OCI-LY1 (cell line): Measurements from ENCODE around the gene RBPMS2.

Experiments
- H2AFZ ChIP-seq: fragments of 200-600 bp; sonication (generic), shearing (Covaris generic); 2 replicates; pipeline ENCODE4 v1.6.0; 2014; ENCODE audit warnings: antibody characterized with exemption, mild to moderate bottlenecking, low read length
- H3F3A ChIP-seq: fragments of 200-600 bp; sonication (generic), shearing (Covaris generic); 2 replicates; pipeline ENCODE4 v1.6.0; 2014; ENCODE audit warnings: mild to moderate bottlenecking, antibody characterized with exemption, low read length, moderate library complexity; ENCODE audit not compliant: insufficient read depth
- H3K27ac ChIP-seq: fragments of 200-600 bp; sonication (generic); 2 replicates; pipeline ENCODE4 v1.5.1; 2014; ENCODE audit warnings: low read length, mixed run types, mild to moderate bottlenecking, low read depth; ENCODE audit not compliant: poor library complexity, severe bottlenecking
- H3K27me3 ChIP-seq: fragments of 200-600 bp; sonication (generic); 2 replicates; pipeline ENCODE4 v1.6.0; 2014; ENCODE audit warnings: antibody characterized with exemption, mild to moderate bottlenecking, low read length, moderate library complexity; ENCODE audit not compliant: insufficient read depth
- H3K36me3 ChIP-seq: fragments of 200-600 bp; sonication (generic); 2 replicates; pipeline ENCODE4 v1.6.1; 2014; ENCODE audit warnings: mild to moderate bottlenecking, antibody characterized with exemption, low read length, moderate library complexity, mixed read lengths; ENCODE audit not compliant: insufficient read depth
- H3K4me1 ChIP-seq: fragments of 200-600 bp; sonication (generic); 2 replicates; pipeline ENCODE4 v1.5.1; 2014; ENCODE audit warnings: mild to moderate bottlenecking, low read length, moderate library complexity; ENCODE audit not compliant: insufficient read depth, severe bottlenecking
- H3K4me2 ChIP-seq: fragments of 200-600 bp; sonication (generic), shearing (Covaris generic); 2 replicates; pipeline ENCODE4 v1.6.1; 2014; ENCODE audit warnings: low read length
- H3K4me3 ChIP-seq: fragments of 200-600 bp; sonication (generic); 2 replicates; pipeline ENCODE4 v1.5.1; 2014; ENCODE audit warnings: low read length, low read depth, mild to moderate bottlenecking, mixed read lengths; ENCODE audit not compliant: poor library complexity, severe bottlenecking
- H3K79me2 ChIP-seq: fragments of 200-600 bp; shearing (Covaris generic); 2 replicates; pipeline ENCODE4 v1.6.1; 2016; ENCODE audit warnings: mixed run types, low read length, mixed read lengths; ENCODE audit not compliant: insufficient read depth
- H3K9ac ChIP-seq: fragments of 200-600 bp; sonication (generic), shearing (Covaris generic); 2 replicates; pipeline ENCODE4 v1.6.1; 2014; ENCODE audit warnings: mild to moderate bottlenecking, low read length, mixed read lengths
- H3K9me2 ChIP-seq: fragments of 200-600 bp; sonication (generic), shearing (Covaris generic); 2 replicates; pipeline ENCODE4 v1.6.1; 2014; ENCODE audit warnings: low read depth, mild to moderate bottlenecking, low read length, mixed read lengths
- H3K9me3 ChIP-seq: fragments of 200-600 bp; shearing (Covaris generic); 2 replicates; pipeline ENCODE4 v1.6.1; 2014; ENCODE audit warnings: low read length, mixed read lengths
- H4K20me1 ChIP-seq: fragments of 200-600 bp; sonication (generic), shearing (Covaris generic); 2 replicates; pipeline ENCODE4 v1.6.0; 2016; ENCODE audit warnings: mild to moderate bottlenecking, low read length; ENCODE audit not compliant: insufficient read depth
- EZH2 ChIP-seq: fragments of 200-600 bp; sonication (generic), shearing (Covaris generic); IDR thresholded peaks from 2 replicates; pipeline ENCODE4 v1.8.0; 2017; ENCODE audit warnings: borderline replicate concordance, mixed run types, mild to moderate bottlenecking, antibody characterized with exemption, low read length, moderate library complexity, mixed read lengths
- TF ChIP-seq, protein P1 (sequence below): fragments of 200-600 bp; sonication (generic), shearing (Covaris generic); IDR thresholded peaks from 2 replicates; pipeline ENCODE4 v1.5.1; 2017; ENCODE audit warnings: mild to moderate bottlenecking, antibody characterized with exemption, low read length, moderate library complexity, mixed read lengths

RBPMS2 gene

GRCh38 chr15:64713592-64713991, 61.8 kb downstream of the RBPMS2 start:
- H3K9me2 ChIP-seq: no peaks in the 10 kb centered on the region
- H4K20me1 ChIP-seq: no peaks in the 10 kb centered on the region
- H3F3A ChIP-seq: no peaks in the 10 kb centered on the region
- no peak overlapping the region for H3K9ac ChIP-seq
- TF ChIP-seq EZH2: no peak
- TF ChIP-seq, protein P1, sequence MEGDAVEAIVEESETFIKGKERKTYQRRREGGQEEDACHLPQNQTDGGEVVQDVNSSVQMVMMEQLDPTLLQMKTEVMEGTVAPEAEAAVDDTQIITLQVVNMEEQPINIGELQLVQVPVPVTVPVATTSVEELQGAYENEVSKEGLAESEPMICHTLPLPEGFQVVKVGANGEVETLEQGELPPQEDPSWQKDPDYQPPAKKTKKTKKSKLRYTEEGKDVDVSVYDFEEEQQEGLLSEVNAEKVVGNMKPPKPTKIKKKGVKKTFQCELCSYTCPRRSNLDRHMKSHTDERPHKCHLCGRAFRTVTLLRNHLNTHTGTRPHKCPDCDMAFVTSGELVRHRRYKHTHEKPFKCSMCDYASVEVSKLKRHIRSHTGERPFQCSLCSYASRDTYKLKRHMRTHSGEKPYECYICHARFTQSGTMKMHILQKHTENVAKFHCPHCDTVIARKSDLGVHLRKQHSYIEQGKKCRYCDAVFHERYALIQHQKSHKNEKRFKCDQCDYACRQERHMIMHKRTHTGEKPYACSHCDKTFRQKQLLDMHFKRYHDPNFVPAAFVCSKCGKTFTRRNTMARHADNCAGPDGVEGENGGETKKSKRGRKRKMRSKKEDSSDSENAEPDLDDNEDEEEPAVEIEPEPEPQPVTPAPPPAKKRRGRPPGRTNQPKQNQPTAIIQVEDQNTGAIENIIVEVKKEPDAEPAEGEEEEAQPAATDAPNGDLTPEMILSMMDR: no peak
- H3K4me1 ChIP-seq: no peaks in the 10 kb centered on the region
- no peak overlapping the region for H3K4me3 ChIP-seq
- H3K36me3 ChIP-seq: no peaks in the 10 kb centered on the region
- no peak overlapping the region for H3K27ac ChIP-seq
- H3K27me3 ChIP-seq: no peaks in the 10 kb centered on the region; the same call in 1 of the 2 replicates
- H3K79me2 ChIP-seq: no peaks in the 10 kb centered on the region
- no peak overlapping the region for H3K4me2 ChIP-seq
- H2AFZ ChIP-seq: no peak overlapping the region
- no peaks in the 10 kb centered on the region for H3K9me3 ChIP-seq

- H3F3A ChIP-seq: no peaks in the 10 kb centered on the region
- H3K79me2 ChIP-seq: no peaks in the 10 kb centered on the region
- no peak for TF ChIP-seq EZH2
- TF ChIP-seq, protein P1: no peak
- no peak overlapping the region for H3K4me2 ChIP-seq
- no peaks in the 10 kb centered on the region for H3K4me1 ChIP-seq
- no peak overlapping the region for H3K9ac ChIP-seq
- H3K9me3 ChIP-seq: no peaks in the 10 kb centered on the region
- H2AFZ ChIP-seq: no peak overlapping the region
- H4K20me1 ChIP-seq: no peaks in the 10 kb centered on the region
- no peak overlapping the region for H3K4me3 ChIP-seq
- no peaks in the 10 kb centered on the region; the same call in 1 of the 2 replicates for H3K27me3 ChIP-seq
- no peaks in the 10 kb centered on the region for H3K36me3 ChIP-seq
- no peaks in the 10 kb centered on the region for H3K9me2 ChIP-seq
- no peak overlapping the region for H3K27ac ChIP-seq
These were observed 63.0 kb downstream of the RBPMS2 start for GRCh38 chr15:64712353-64712752.

- Histone ChIP-seq H3K27ac (no peak overlapping the region), H3K4me1 (no peaks in the 10 kb centered on the region), H3K4me2 (no peak overlapping the region), H3F3A (no peaks in the 10 kb centered on the region), H3K9ac (no peak overlapping the region), H2AFZ (no peak overlapping the region), H3K9me2 (no peaks in the 10 kb centered on the region), H3K4me3 (no peak overlapping the region), H3K36me3 (no peaks in the 10 kb centered on the region), H3K9me3 (no peaks in the 10 kb centered on the region), H3K79me2 (no peaks in the 10 kb centered on the region), H3K27me3 (no peaks in the 10 kb centered on the region; the same call in 1 of the 2 replicates), H4K20me1 (no peaks in the 10 kb centered on the region)
- TF ChIP-seq, protein P1: no peak
- no peak for TF ChIP-seq EZH2
These were observed 64.5 kb downstream of the RBPMS2 start for GRCh38 chr15:64710676-64711428.
